H9 (cell line): ENCODE measurements around the gene SUFU. TPM values are rescaled to one million over a fixed set of nuclear protein-coding genes. Genes with fewer than 3 reads are reported as not detected.
A peak's percentile ranks its signal among the peaks of the same experiment; 100 is the strongest.

Source experiments
- DNase-seq: peaks from one replicate; pipeline ENCODE4 v3.0.0-alpha.2; 2017
- H2AFZ ChIP-seq: one replicate; pipeline ENCODE4 v1.6.1; 2013; ENCODE audit warnings: mild to moderate bottlenecking, low read length, control low read depth, moderate library complexity
- H2AK5ac ChIP-seq: 2 replicates; pipeline ENCODE4 v1.6.1; 2013; ENCODE audit warnings: low read length, control low read depth, mixed read lengths; ENCODE audit not compliant: insufficient read length
- H2BK120ac ChIP-seq: one replicate; pipeline ENCODE4 v1.6.1; 2013; ENCODE audit warnings: low read depth, mild to moderate bottlenecking, low read length, control low read depth, inconsistent platforms; ENCODE audit not compliant: poor library complexity, severe bottlenecking
- H2BK12ac ChIP-seq: 2 replicates; pipeline ENCODE4 v1.6.1; 2013; ENCODE audit warnings: low read length, control low read depth, mixed read lengths, low read depth; ENCODE audit not compliant: insufficient read length
- H2BK15ac ChIP-seq: 2 replicates; pipeline ENCODE4 v1.6.1; 2013; ENCODE audit warnings: low read depth, low read length, control low read depth
- H2BK20ac ChIP-seq: one replicate; pipeline ENCODE4 v1.6.1; 2013; ENCODE audit warnings: low read depth, mild to moderate bottlenecking, low read length, control low read depth, inconsistent platforms; ENCODE audit not compliant: poor library complexity, severe bottlenecking
- H2BK5ac ChIP-seq: 2 replicates; pipeline ENCODE4 v1.6.1; 2013; ENCODE audit warnings: low read length, control low read depth, mixed read lengths; ENCODE audit not compliant: insufficient read length
- H3K14ac ChIP-seq: 2 replicates; pipeline ENCODE4 v1.6.1; 2013; ENCODE audit warnings: low read length, control low read depth; ENCODE audit not compliant: insufficient read depth
- H3K18ac ChIP-seq: 2 replicates; pipeline ENCODE4 v1.6.1; 2013; ENCODE audit warnings: low read depth, mild to moderate bottlenecking, mixed read lengths, low read length, control low read depth; ENCODE audit not compliant: insufficient read length
- H3K23ac ChIP-seq: 2 replicates; pipeline ENCODE4 v1.6.1; 2013; ENCODE audit warnings: low read length, control low read depth, mixed read lengths, low read depth; ENCODE audit not compliant: insufficient read length
- H3K23me2 ChIP-seq: 2 replicates; pipeline ENCODE4 v1.6.1; 2013; ENCODE audit warnings: low read depth, mild to moderate bottlenecking, mixed read lengths, low read length, control low read depth; ENCODE audit not compliant: insufficient read length, poor library complexity, severe bottlenecking
- H3K27ac ChIP-seq: 2 replicates; pipeline ENCODE4 v1.5.1; 2013; ENCODE audit warnings: low read length, control low read depth, mixed read lengths, low read depth; ENCODE audit not compliant: insufficient read length
- H3K27me3 ChIP-seq: 2 replicates; pipeline ENCODE4 v1.6.1; 2013; ENCODE audit warnings: low read length, control low read depth, inconsistent platforms; ENCODE audit not compliant: insufficient read depth
- H3K4ac ChIP-seq: 2 replicates; pipeline ENCODE4 v1.6.1; 2013; ENCODE audit warnings: low read depth, mild to moderate bottlenecking, control low read depth, inconsistent platforms, low read length, moderate library complexity
- H3K4me1 ChIP-seq: 2 replicates; pipeline ENCODE4 v1.6.1; 2013; ENCODE audit warnings: low read length, control low read depth, inconsistent platforms; ENCODE audit not compliant: insufficient read depth
- H3K4me2 ChIP-seq: 2 replicates; pipeline ENCODE4 v1.6.1; 2013; ENCODE audit warnings: low read length, control low read depth, mixed read lengths; ENCODE audit not compliant: insufficient read length, insufficient read depth
- H3K56ac ChIP-seq: 2 replicates; pipeline ENCODE4 v1.6.1; 2013; ENCODE audit warnings: low read depth, mild to moderate bottlenecking, mixed read lengths, low read length, control low read depth; ENCODE audit not compliant: insufficient read length
- H3K79me1 ChIP-seq: 2 replicates; pipeline ENCODE4 v1.6.1; 2013; ENCODE audit warnings: low read depth, mild to moderate bottlenecking, moderate library complexity, low read length, control low read depth, inconsistent platforms; ENCODE audit not compliant: insufficient read depth, poor library complexity, severe bottlenecking
- H3K79me2 ChIP-seq: 2 replicates; pipeline ENCODE4 v1.6.1; 2013; ENCODE audit warnings: low read length, control low read depth, inconsistent platforms; ENCODE audit not compliant: insufficient read depth
- H3K9ac ChIP-seq: 2 replicates; pipeline ENCODE4 v1.6.1; 2013; ENCODE audit warnings: low read length, control low read depth, mixed read lengths; ENCODE audit not compliant: insufficient read length; ENCODE audit errors: extremely low read depth
- H3K9me3 ChIP-seq: one replicate; pipeline ENCODE4 v1.6.1; 2013; ENCODE audit warnings: low read depth, low read length, inconsistent platforms; ENCODE audit not compliant: control insufficient read depth
- H3T11ph ChIP-seq: one replicate; pipeline ENCODE4 v1.6.1; 2013; ENCODE audit warnings: mild to moderate bottlenecking, low read length, control low read depth, inconsistent platforms
- H4K20me1 ChIP-seq: one replicate; pipeline ENCODE4 v1.6.1; 2013; ENCODE audit not compliant: control insufficient read depth, insufficient read length, insufficient read depth
- H4K5ac ChIP-seq: 2 replicates; pipeline ENCODE4 v1.6.1; 2013; ENCODE audit warnings: low read depth, mild to moderate bottlenecking, mixed read lengths, low read length, control low read depth; ENCODE audit not compliant: insufficient read length
- H4K8ac ChIP-seq: replicated peaks from 2 replicates; pipeline ENCODE4 v1.6.1; 2013; ENCODE audit warnings: low read length, control low read depth, mixed read lengths, low read depth; ENCODE audit not compliant: insufficient read length
- H4K91ac ChIP-seq: 2 replicates; pipeline ENCODE4 v1.6.1; 2013; ENCODE audit warnings: low read depth, mild to moderate bottlenecking, moderate library complexity, mixed read lengths, low read length, control low read depth; ENCODE audit not compliant: insufficient read length
- H3K27ac Mint-ChIP-seq, 3 experiments: 2 replicates in 2 of 3; 3 replicates in 1 of 3; pipeline ENCODE4 v1.8.0; 2020 to 2021; ENCODE audit warnings: mixed read lengths in 3 of 3, mild to moderate bottlenecking in 1 of 3, moderate library complexity in 1 of 3
- H3K27me3 Mint-ChIP-seq: 2 replicates; pipeline ENCODE4 v1.8.0; 2021; ENCODE audit warnings: low read depth, mild to moderate bottlenecking, moderate library complexity, mixed read lengths
- H3K36me3 Mint-ChIP-seq, 3 experiments: 2 replicates in 2 of 3; 3 replicates in 1 of 3; pipeline ENCODE4 v1.8.0; 2020 to 2021; ENCODE audit warnings: low read depth in 3 of 3, mixed read lengths in 3 of 3; ENCODE audit not compliant: insufficient read depth in 1 of 3
- H3K4me1 Mint-ChIP-seq, 2 experiments: 2 replicates each; pipeline ENCODE4 v1.8.0; 2020; ENCODE audit warnings: mixed read lengths in 2 of 2
- H3K4me3 Mint-ChIP-seq, 2 experiments: 2 replicates in 1 of 2; 3 replicates in 1 of 2; pipeline ENCODE4 v1.8.0; 2020 to 2021; ENCODE audit warnings: mild to moderate bottlenecking in 2 of 2, mixed read lengths in 2 of 2, moderate library complexity in 1 of 2
- H3K9me3 Mint-ChIP-seq, 2 experiments: 2 replicates in 1 of 2; 3 replicates in 1 of 2; pipeline ENCODE4 v1.8.0; 2020; ENCODE audit warnings: mild to moderate bottlenecking in 2 of 2, mixed read lengths in 2 of 2, moderate library complexity in 1 of 2
- WGBS: extraction: QIAGEN DNeasy Blood & Tissue Kit; methylation state at CpG from one replicate; pipeline ENCODE4 v1.1.7; 2013; ENCODE audit warnings: missing lambda C conversion rate, low lambda C conversion rate, mixed read lengths; ENCODE audit not compliant: insufficient read length; ENCODE audit errors: extremely low coverage; 5-methylcytosine and 5-hydroxymethylcytosine counted together
- total RNA-seq: library from RNA; stranded (reverse); gene quantifications from 2 replicates; pipeline ENCODE4 v1.2.1, GENCODE V29; 2021
- TF ChIP-seq, protein P1 (sequence below): fragments of 200-600 bp; sonication (generic); conservative IDR thresholded peaks from 3 replicates; pipeline ENCODE4 v1.8.0; 2021; ENCODE audit warnings: antibody characterized with exemption, mild to moderate bottlenecking

The SUFU gene
- total RNA-seq, 1 experiment from 2014 or later, result 9.5 TPM

DNA sequence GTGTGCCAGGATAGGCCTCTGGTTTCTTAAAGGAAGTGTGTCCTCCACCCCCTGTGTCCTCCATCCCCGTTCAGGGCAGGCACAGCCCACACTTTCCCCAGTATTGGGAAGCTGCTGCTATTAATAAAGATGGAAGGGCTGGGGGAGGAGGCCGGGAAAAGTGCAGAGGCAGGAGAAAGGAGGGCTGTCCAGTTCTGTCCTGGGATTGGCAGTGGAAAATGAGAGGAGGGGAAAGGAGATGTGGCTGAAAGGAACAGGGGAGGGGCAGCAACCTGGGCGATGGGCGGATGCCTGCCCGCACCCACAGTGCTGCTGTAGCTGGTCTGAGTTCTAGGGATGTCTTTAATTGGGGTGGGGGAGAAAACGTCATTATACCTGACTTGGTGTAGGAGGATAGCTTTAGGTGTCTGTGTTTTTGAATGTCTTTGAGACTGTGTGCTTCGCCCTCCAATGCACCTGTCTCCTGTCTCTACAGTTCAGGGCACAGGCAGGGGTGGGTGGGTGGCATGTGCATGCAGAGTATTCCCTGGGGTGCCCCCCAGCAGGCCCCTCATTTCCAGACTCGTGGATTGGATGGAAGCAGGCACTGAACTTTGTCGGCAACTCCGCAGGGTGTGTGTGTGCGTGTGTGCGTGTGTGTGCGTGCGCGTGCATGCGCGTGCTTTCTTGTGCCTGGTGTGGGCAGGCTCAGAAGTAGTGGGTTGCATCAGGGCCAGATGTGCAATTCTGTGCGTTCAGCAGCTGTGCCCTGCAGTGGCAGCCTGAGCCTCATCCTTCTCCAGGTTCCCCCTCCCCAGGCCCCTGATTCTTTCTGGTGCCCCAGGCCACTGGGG, 143.1 kb downstream of the SUFU start:
- no peak overlapping the region for H3K23ac ChIP-seq
- WGBS, result no CpG with 5 or more reads among the region's 18 CpGs
- TF ChIP-seq, protein P1, sequence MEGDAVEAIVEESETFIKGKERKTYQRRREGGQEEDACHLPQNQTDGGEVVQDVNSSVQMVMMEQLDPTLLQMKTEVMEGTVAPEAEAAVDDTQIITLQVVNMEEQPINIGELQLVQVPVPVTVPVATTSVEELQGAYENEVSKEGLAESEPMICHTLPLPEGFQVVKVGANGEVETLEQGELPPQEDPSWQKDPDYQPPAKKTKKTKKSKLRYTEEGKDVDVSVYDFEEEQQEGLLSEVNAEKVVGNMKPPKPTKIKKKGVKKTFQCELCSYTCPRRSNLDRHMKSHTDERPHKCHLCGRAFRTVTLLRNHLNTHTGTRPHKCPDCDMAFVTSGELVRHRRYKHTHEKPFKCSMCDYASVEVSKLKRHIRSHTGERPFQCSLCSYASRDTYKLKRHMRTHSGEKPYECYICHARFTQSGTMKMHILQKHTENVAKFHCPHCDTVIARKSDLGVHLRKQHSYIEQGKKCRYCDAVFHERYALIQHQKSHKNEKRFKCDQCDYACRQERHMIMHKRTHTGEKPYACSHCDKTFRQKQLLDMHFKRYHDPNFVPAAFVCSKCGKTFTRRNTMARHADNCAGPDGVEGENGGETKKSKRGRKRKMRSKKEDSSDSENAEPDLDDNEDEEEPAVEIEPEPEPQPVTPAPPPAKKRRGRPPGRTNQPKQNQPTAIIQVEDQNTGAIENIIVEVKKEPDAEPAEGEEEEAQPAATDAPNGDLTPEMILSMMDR, result no peak
- no peak overlapping the region for H2BK120ac ChIP-seq
- no peak overlapping the region for H4K5ac ChIP-seq
- no peak overlapping the region for H3K18ac ChIP-seq
- Mint-ChIP-seq H3K4me1 (peaks cover 51 to 58% of the 10 kb centered on the region in 2 experiments), H3K27me3 (no peaks in the 10 kb centered on the region), H3K4me3 (peak overlapping the region; percentile 93 to 97), H3K36me3 (peaks cover 0 to 8% (median 0%) of the 10 kb centered on the region in 3 experiments; a peak in 2 of 7 replicates), H3K9me3 (no peaks in the 10 kb centered on the region; a peak in 1 of 5 replicates), H3K27ac (peak overlapping the region in 1 of 3 experiments; percentile 93; a peak in 4 of 7 replicates)
- H3K4me2 ChIP-seq, result peak overlapping the region; percentile 77
- H4K8ac ChIP-seq, result no peak overlapping the region
- no peak overlapping the region for H3K56ac ChIP-seq
- H3K79me1 ChIP-seq, result peaks cover 6% of the 10 kb centered on the region
- H2BK5ac ChIP-seq, result no peak overlapping the region
- no peak overlapping the region for H4K91ac ChIP-seq
- no peaks in the 10 kb centered on the region for H3K27me3 ChIP-seq
- H2BK20ac ChIP-seq, result no peak overlapping the region
- DNase-seq, result no peak
- H2AFZ ChIP-seq, result no peak overlapping the region
- no peak overlapping the region for H3K4ac ChIP-seq
- H3K4me1 ChIP-seq, result peaks cover 5% of the 10 kb centered on the region; the same call in 1 of the 2 replicates
- peaks cover 20% of the 10 kb centered on the region; the same call in 1 of the 2 replicates for H3K79me2 ChIP-seq
- no peak overlapping the region for H2BK12ac ChIP-seq
- peaks cover 3% of the 10 kb centered on the region for H4K20me1 ChIP-seq
- no peaks in the 10 kb centered on the region for H3K9me3 ChIP-seq
- H3K9ac ChIP-seq, result no peak overlapping the region
- H3T11ph ChIP-seq, result no peak overlapping the region
- no peak overlapping the region for H2BK15ac ChIP-seq
- H3K27ac ChIP-seq, result no peak overlapping the region
- no peak overlapping the region for H2AK5ac ChIP-seq
- H3K23me2 ChIP-seq, result peaks cover 28% of the 10 kb centered on the region
- H3K14ac ChIP-seq, result no peak overlapping the region
